SJSA1 (cell line): ENCODE measurements around the gene SIT1. TPM values are rescaled to one million over a fixed set of nuclear protein-coding genes. Genes with fewer than 3 reads are reported as not detected.
A peak's percentile ranks its signal among the peaks of the same experiment; 100 is the strongest.

Experiments
- DNase-seq, 2 experiments: peaks; one replicate each; pipeline ENCODE4 v3.0.0-alpha.2; 2015 to 2020; ENCODE audit warnings: low spot score in 2 of 2, low read depth in 1 of 2
- H3K27ac ChIP-seq: fragments of 250-450 bp; sonication (Bioruptor Pico); 2 replicates; pipeline ENCODE4 v1.5.1; 2020; ENCODE audit warnings: mild to moderate bottlenecking, moderate library complexity
- H3K27me3 ChIP-seq: fragments of 250-450 bp; sonication (Bioruptor Pico); replicated peaks from 2 replicates; pipeline ENCODE4 v1.5.1; 2020; ENCODE audit warnings: mild to moderate bottlenecking, moderate library complexity
- H3K36me3 ChIP-seq: fragments of 250-450 bp; sonication (Bioruptor Pico); 2 replicates; pipeline ENCODE4 v1.5.1; 2020; ENCODE audit warnings: mild to moderate bottlenecking
- H3K4me1 ChIP-seq: fragments of 250-450 bp; sonication (Bioruptor Pico); replicated peaks from 2 replicates; pipeline ENCODE4 v1.6.1; 2021; ENCODE audit warnings: mild to moderate bottlenecking
- H3K4me3 ChIP-seq: fragments of 250-450 bp; sonication (Bioruptor Pico); 2 replicates; pipeline ENCODE4 v1.5.1; 2020; ENCODE audit warnings: mild to moderate bottlenecking
- H3K9me3 ChIP-seq: fragments of 250-450 bp; sonication (Bioruptor Pico); replicated peaks from 2 replicates; pipeline ENCODE4 v1.5.1; 2020; ENCODE audit warnings: mild to moderate bottlenecking
- total RNA-seq: library from RNA; depleted of rRNA; stranded (reverse); fragments of >200 nt; shearing (Covaris generic); gene quantifications from 2 replicates; pipeline ENCODE4 v1.2.3, GENCODE V29; 2014

Gene SIT1
- total RNA-seq, 1 experiment from 2014 or later = not detected

DNA sequence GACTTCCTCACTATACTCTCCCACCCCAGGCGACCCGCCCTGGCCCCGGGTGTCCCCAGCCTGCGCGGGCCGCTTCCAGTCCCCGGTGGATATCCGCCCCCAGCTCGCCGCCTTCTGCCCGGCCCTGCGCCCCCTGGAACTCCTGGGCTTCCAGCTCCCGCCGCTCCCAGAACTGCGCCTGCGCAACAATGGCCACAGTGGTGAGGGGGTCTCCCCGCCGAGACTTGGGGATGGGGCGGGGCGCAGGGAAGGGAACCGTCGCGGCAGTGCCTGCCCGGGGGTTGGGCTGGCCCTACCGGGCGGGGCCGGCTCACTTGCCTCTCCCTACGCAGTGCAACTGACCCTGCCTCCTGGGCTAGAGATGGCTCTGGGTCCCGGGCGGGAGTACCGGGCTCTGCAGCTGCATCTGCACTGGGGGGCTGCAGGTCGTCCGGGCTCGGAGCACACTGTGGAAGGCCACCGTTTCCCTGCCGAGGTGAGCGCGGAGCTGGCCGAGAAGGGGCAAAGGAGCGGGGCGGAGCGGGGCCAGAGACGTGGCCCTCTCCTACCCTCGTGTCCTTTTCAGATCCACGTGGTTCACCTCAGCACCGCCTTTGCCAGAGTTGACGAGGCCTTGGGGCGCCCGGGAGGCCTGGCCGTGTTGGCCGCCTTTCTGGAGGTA lies 25.1 kb upstream of the SIT1 start:
- H3K9me3 ChIP-seq = no peaks in the 10 kb centered on the region
- H3K4me3 ChIP-seq = no peak overlapping the region
- no peak for DNase-seq
- H3K36me3 ChIP-seq = no peaks in the 10 kb centered on the region
- H3K27me3 ChIP-seq = no peaks in the 10 kb centered on the region
- no peak overlapping the region for H3K27ac ChIP-seq
- H3K4me1 ChIP-seq = no peaks in the 10 kb centered on the region; the same call in 1 of the 2 replicates

DNA sequence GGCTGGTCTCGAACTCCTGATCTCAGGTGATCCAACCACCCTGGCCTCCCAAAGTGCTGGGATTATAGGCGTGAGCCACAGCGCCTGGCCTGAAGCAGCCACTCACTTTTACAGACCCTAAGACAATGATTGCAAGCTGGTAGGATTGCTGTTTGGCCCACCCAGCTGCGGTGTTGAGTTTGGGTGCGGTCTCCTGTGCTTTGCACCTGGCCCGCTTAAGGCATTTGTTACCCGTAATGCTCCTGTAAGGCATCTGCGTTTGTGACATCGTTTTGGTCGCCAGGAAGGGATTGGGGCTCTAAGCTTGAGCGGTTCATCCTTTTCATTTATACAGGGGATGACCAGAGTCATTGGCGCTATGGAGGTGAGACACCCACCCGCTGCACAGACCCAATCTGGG lies 24.5 kb upstream of the SIT1 start:
- H3K27ac ChIP-seq = no peak overlapping the region

GRCh38 chr9:35674025-35674361 lies 23.3 kb upstream of the SIT1 start:
- Histone ChIP-seq H3K9me3 (no peaks in the 10 kb centered on the region), H3K27ac (no peak overlapping the region), H3K4me3 (no peak overlapping the region), H3K4me1 (no peaks in the 10 kb centered on the region; the same call in 1 of the 2 replicates), H3K36me3 (no peaks in the 10 kb centered on the region), H3K27me3 (no peaks in the 10 kb centered on the region)
- DNase-seq = no peak

More for the DNA sequence above, 24.5 kb upstream of the SIT1 start:
- DNase-seq = no peak
- no peaks in the 10 kb centered on the region for H3K9me3 ChIP-seq
- H3K27me3 ChIP-seq = no peaks in the 10 kb centered on the region
- no peak overlapping the region for H3K4me3 ChIP-seq
- no peaks in the 10 kb centered on the region for H3K36me3 ChIP-seq
- H3K4me1 ChIP-seq = no peaks in the 10 kb centered on the region; the same call in 1 of the 2 replicates

GRCh38 chr9:35673132-35674024 lies 22.6 kb upstream of the SIT1 start, which contains the start of gene CA9:
CA9 (plus strand) TSS chr9:35673928; CDS start chr9:35673960, 32 bp downstream.
- H3K9me3 ChIP-seq = no peaks in the 10 kb centered on the region
- no peak for DNase-seq
- H3K4me1 ChIP-seq = no peaks in the 10 kb centered on the region
- no peaks in the 10 kb centered on the region for H3K27me3 ChIP-seq
- H3K4me3 ChIP-seq = no peak within 1 kb of the TSS
- H3K27ac ChIP-seq = no peak within 1 kb of the TSS
- H3K36me3 ChIP-seq = no peaks in the 10 kb centered on the region

DNA sequence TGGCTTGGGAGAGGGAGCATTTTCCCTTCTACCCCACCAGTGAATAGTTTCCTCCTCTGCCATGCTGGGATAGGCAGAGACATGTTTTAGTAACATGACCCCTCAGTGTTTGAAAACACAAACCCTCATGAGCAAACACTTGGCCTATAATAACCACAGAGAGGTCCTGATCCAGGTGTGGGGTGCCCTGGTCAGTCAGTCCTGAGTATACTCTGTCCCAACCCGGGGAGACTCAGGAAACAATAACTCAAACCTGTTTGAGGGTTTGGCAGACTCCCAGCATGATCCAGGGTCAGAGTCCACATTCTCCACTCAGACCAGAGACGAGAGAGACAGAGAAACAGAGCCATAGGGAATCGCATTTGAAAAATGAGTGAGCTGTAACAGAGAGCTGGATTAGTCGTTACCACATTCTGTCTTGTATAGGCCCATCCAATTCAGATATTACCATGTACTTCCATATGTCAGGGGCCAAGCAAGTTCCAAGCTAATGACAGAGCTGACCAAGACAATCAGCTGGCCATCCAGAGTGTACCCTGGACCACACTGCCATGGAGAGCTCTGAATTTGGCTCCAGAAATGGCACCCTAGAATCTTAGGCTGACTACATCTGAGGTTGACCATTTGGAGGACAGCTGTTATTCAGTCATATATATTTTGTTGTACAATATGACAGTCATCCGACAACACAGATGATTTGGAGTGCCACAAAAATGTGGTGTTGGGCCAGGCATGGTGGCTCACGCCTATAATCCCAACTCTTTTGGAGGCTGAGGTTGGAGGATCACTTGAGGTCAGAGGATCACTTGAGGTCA lies 18.8 kb upstream of the SIT1 start:
- peaks cover 9% of the 10 kb centered on the region for H3K4me1 ChIP-seq
- no peaks in the 10 kb centered on the region for H3K9me3 ChIP-seq
- no peak overlapping the region for H3K27ac ChIP-seq
- no peaks in the 10 kb centered on the region for H3K27me3 ChIP-seq
- H3K36me3 ChIP-seq = no peaks in the 10 kb centered on the region
- no peak overlapping the region for H3K4me3 ChIP-seq
- no peak for DNase-seq

GRCh38 chr9:35667939-35668338 lies 17.2 kb upstream of the SIT1 start:
- Histone ChIP-seq H3K36me3 (no peaks in the 10 kb centered on the region), H3K9me3 (no peaks in the 10 kb centered on the region), H3K27me3 (no peaks in the 10 kb centered on the region), H3K4me3 (no peak overlapping the region), H3K4me1 (peaks cover 21% of the 10 kb centered on the region), H3K27ac (no peak overlapping the region)
- no peak for DNase-seq

DNA sequence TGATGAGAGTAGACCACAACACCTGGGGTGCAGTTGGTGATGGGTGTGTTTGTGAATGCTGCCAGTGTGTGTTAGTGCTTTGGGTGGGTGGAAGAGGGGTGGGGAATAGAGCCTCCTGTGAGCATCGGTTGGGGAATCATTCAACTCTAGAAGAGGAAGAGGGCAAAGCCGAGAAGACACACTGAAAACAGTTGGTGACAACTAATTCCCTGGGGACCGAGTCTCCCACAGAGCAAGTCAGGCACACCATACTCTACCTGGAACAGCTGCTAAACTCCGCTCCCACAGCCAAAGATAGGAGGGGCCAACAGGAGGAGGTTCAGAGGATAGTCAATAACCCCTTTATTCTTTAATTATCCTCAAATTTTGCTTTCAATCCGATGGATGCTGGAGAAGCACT lies 15.8 kb upstream of the SIT1 start:
- Histone ChIP-seq H3K4me1 (peaks cover 21% of the 10 kb centered on the region), H3K36me3 (peaks cover 6% of the 10 kb centered on the region; the same call in 1 of the 2 replicates), H3K27me3 (no peaks in the 10 kb centered on the region), H3K4me3 (no peak overlapping the region), H3K27ac (no peak overlapping the region), H3K9me3 (no peaks in the 10 kb centered on the region)
- DNase-seq = no peak

DNA sequence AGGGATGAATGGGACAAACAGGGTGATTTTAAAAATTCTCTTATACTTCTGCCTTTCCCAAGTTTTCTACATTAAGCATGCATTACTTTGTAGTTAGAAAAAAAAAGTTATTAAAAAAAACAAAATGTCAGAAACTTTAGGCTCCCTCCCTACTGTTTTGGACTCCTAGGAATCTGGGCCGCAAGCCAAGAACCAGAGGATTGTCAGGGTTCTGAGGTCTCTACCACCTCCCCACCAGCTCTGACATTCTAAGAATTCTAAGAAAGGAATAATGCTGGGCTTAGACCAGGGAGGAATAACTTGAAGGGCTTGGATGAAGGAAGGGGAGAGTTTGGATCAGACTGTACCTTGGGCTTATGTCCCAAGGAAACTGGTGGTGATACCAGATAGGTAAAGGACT lies 15.3 kb upstream of the SIT1 start:
- no peak for DNase-seq

GRCh38 chr9:35665471-35665818 lies 14.7 kb upstream of the SIT1 start:
- Histone ChIP-seq H3K4me3 (peak overlapping the region; percentile 47), H3K36me3 (peaks cover 13% of the 10 kb centered on the region), H3K27ac (peak overlapping the region; percentile 87)

More for the DNA sequence above, 15.3 kb upstream of the SIT1 start:
- no peak overlapping the region for H3K4me3 ChIP-seq
- H3K27ac ChIP-seq = no peak overlapping the region
- no peaks in the 10 kb centered on the region for H3K27me3 ChIP-seq
- no peaks in the 10 kb centered on the region for H3K9me3 ChIP-seq
- peaks cover 21% of the 10 kb centered on the region for H3K4me1 ChIP-seq
- peaks cover 8% of the 10 kb centered on the region for H3K36me3 ChIP-seq

DNA sequence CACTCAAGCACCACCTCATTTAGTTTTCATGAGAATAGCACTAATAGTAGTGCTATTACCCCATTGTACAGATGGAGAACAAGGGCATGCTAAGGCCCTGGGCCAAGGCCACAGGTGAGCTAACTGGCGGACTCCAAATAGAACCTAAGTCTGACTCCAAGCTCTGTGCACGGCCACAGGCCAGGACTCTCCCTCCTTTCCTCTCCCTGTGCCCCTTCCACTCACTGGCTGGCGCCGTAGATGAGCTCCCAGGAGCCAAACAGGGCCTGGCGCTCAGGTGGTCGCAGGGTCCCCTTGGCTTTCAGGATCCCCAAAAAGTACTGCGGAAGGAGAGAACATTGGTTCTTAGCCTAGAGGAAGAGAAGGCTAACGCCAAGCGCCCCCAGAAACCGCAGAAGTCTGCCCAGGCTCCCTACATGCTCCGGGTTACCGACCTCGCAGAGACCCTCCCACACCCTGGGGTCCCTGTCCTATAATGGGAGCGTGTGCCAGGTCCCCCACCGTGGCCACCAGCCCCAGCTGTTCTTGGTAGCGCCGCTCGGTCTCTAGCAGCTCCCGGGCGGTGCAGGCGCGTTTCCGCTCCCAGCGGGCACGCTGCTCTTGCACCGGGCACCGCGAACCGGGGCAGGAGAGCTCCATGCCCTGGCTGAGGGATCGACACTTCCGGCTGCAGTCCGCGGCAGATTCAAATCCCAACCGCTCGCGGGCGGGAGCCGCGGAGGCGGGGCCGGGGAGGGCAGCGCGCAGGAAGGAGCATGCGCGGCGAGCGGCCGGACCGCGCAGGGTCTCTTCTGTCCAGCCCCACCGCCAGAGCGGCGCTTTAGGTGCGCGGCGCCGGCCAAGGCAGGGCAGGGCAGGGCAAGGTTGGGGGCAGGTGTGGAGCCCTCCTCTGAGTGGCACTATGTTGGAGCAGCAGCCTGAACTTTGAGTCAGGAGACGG lies 14.1 kb upstream of the SIT1 start, which contains the start of gene ARHGEF39:
Gene ARHGEF39, minus strand, starts transcription at position 665 of the 940 bp plus-strand sequence. Its CDS starts 26 bp downstream, at position 639.
- peak; percentile 76 to 77 for DNase-seq
- peaks cover 23% of the 10 kb centered on the region for H3K4me1 ChIP-seq
- H3K4me3 ChIP-seq = peak within 1 kb of the TSS; percentile 47
- H3K36me3 ChIP-seq = peaks cover 19% of the 10 kb centered on the region
- no peaks in the 10 kb centered on the region for H3K9me3 ChIP-seq
- H3K27me3 ChIP-seq = no peaks in the 10 kb centered on the region
- H3K27ac ChIP-seq = peak within 1 kb of the TSS; percentile 87

More at GRCh38 chr9:35665471-35665818, 14.7 kb upstream of the SIT1 start:
- Histone ChIP-seq H3K9me3 (no peaks in the 10 kb centered on the region), H3K27me3 (no peaks in the 10 kb centered on the region), H3K4me1 (peaks cover 21% of the 10 kb centered on the region)
- DNase-seq = no peak

DNA sequence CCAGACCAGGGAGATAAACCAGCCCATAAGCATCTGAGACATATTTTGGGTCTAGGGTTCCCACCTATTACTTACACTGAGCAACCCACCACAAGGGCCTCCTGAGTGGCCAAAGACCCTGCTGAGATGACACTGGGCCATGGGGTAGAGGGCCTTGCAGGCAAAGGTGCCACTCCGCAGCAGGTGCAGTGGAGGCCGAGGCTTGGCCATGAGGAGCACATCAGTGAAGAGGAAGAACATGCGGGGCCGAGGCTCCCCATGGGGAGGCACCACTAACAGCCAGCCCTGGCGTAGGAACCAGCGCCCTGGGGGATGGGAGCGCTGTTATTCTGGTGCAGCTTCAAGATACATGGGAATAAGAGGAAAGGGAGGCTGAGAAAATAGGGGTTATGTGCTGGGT lies 11.7 kb upstream of the SIT1 start:
- no peak for DNase-seq
- Histone ChIP-seq H3K27ac (no peak overlapping the region), H3K4me1 (peaks cover 33% of the 10 kb centered on the region), H3K4me3 (no peak overlapping the region), H3K9me3 (no peaks in the 10 kb centered on the region), H3K27me3 (no peaks in the 10 kb centered on the region), H3K36me3 (peaks cover 19% of the 10 kb centered on the region)

- H3K27me3 ChIP-seq = no peaks in the 10 kb centered on the region
- no peak for DNase-seq
- H3K27ac ChIP-seq = no peak overlapping the region
- peaks cover 19% of the 10 kb centered on the region for H3K36me3 ChIP-seq
- H3K4me1 ChIP-seq = peaks cover 37% of the 10 kb centered on the region
- H3K9me3 ChIP-seq = no peaks in the 10 kb centered on the region
- H3K4me3 ChIP-seq = no peak overlapping the region
Measured at GRCh38 chr9:35661756-35662350, 11.1 kb upstream of the SIT1 start.
